ES-I3 (cell line): ENCODE measurements around the gene SNX25.

Experiments
- H3K36me3 ChIP-seq: 2 replicates; pipeline ENCODE4 v1.6.1; 2013; ENCODE audit warnings: mild to moderate bottlenecking, low read length, control low read depth, moderate library complexity; ENCODE audit not compliant: insufficient read depth
- H3K4me1 ChIP-seq: 2 replicates; pipeline ENCODE4 v1.6.1; 2013; ENCODE audit warnings: mild to moderate bottlenecking, control low read depth, low read length; ENCODE audit not compliant: insufficient read depth
- H3K9ac ChIP-seq: 2 replicates; pipeline ENCODE4 v1.6.1; 2013; ENCODE audit warnings: low read depth, mild to moderate bottlenecking, low read length, moderate library complexity
- H3K9me3 ChIP-seq: 2 replicates; pipeline ENCODE4 v1.6.1; 2013; ENCODE audit warnings: mild to moderate bottlenecking, low read length, moderate library complexity; ENCODE audit not compliant: control insufficient read depth, insufficient read depth

The SNX25 gene

GRCh38 chr4:185395956-185396723 is 186.7 kb downstream of the SNX25 start:
- no peaks in the 10 kb centered on the region for H3K36me3 ChIP-seq
- H3K9ac ChIP-seq: peak overlapping the region; percentile 75; the same call in 1 of the 2 replicates
- no peaks in the 10 kb centered on the region for H3K4me1 ChIP-seq

GRCh38 chr4:185396724-185397385 is 187.5 kb downstream of the SNX25 start, which contains the start of gene ANKRD37:
ANKRD37 (plus strand) TSS chr4:185396841; CDS start chr4:185396924, 83 bp downstream.
- Histone ChIP-seq H3K36me3 (peaks cover 1% of the 10 kb centered on the region; the same call in 1 of the 2 replicates), H3K9ac (peak within 1 kb of the TSS; percentile 75; the same call in 1 of the 2 replicates), H3K9me3 (no peaks in the 10 kb centered on the region; the same call in 1 of the 2 replicates), H3K4me1 (no peaks in the 10 kb centered on the region)

More at GRCh38 chr4:185395956-185396723, 186.7 kb downstream of the SNX25 start:
- H3K9me3 ChIP-seq: no peaks in the 10 kb centered on the region; the same call in 1 of the 2 replicates

- no peak overlapping the region for H3K9ac ChIP-seq
- peaks cover 4% of the 10 kb centered on the region; the same call in 1 of the 2 replicates for H3K36me3 ChIP-seq
- no peaks in the 10 kb centered on the region for H3K9me3 ChIP-seq
- H3K4me1 ChIP-seq: no peaks in the 10 kb centered on the region
Measured at GRCh38 chr4:185398618-185399017, 189.2 kb downstream of the SNX25 start.

GRCh38 chr4:185399466-185399865 is 190.1 kb downstream of the SNX25 start:
- Histone ChIP-seq H3K4me1 (no peaks in the 10 kb centered on the region), H3K9ac (no peak overlapping the region), H3K9me3 (no peaks in the 10 kb centered on the region), H3K36me3 (peaks cover 4% of the 10 kb centered on the region; the same call in 1 of the 2 replicates)

GRCh38 chr4:185404031-185404430 is 194.6 kb downstream of the SNX25 start:
- Histone ChIP-seq H3K36me3 (peaks cover 6% of the 10 kb centered on the region; the same call in 1 of the 2 replicates), H3K9ac (no peak overlapping the region), H3K4me1 (no peaks in the 10 kb centered on the region), H3K9me3 (no peaks in the 10 kb centered on the region)

- Histone ChIP-seq H3K36me3 (peaks cover 6% of the 10 kb centered on the region; the same call in 1 of the 2 replicates), H3K4me1 (no peaks in the 10 kb centered on the region), H3K9me3 (no peaks in the 10 kb centered on the region), H3K9ac (no peak overlapping the region)
Measured at GRCh38 chr4:185405296-185405999, 196.1 kb downstream of the SNX25 start.

GRCh38 chr4:185408432-185408831 is 199.0 kb downstream of the SNX25 start:
- Histone ChIP-seq H3K36me3 (0 out of 2 replicates have a peak, but pooled peaks cover 2% of the 10 kb centered on the region), H3K4me1 (no peaks in the 10 kb centered on the region), H3K9me3 (no peaks in the 10 kb centered on the region), H3K9ac (no peak overlapping the region)

GRCh38 chr4:185411849-185412248 is 202.5 kb downstream of the SNX25 start:
- Histone ChIP-seq H3K9me3 (no peaks in the 10 kb centered on the region), H3K4me1 (no peaks in the 10 kb centered on the region), H3K36me3 (0 out of 2 replicates have a peak, but pooled peaks cover 2% of the 10 kb centered on the region), H3K9ac (no peak overlapping the region)

- Histone ChIP-seq H3K36me3 (peaks cover 2% of the 10 kb centered on the region; the same call in 1 of the 2 replicates), H3K9me3 (no peaks in the 10 kb centered on the region), H3K9ac (no peak overlapping the region), H3K4me1 (no peaks in the 10 kb centered on the region)
Measured at GRCh38 chr4:185412412-185412811, 203.0 kb downstream of the SNX25 start.
